HG03354 (cell line): Measurements from ENCODE around the gene HSPA12A.
A peak's percentile ranks its signal among the peaks of the same experiment; 100 is the strongest.

Experiments
- ATAC-seq: cut with Tn5 transposase; IDR thresholded peaks from one replicate; pipeline ENCODE4 v1.9.1; 2021; ENCODE audit warnings: mild to moderate bottlenecking; ENCODE audit not compliant: unreplicated experiment, poor library complexity, severe bottlenecking

HSPA12A gene

GRCh38 chr10:116654816-116655215, 87.5 kb downstream of the HSPA12A start:
- peak; percentile 78 for ATAC-seq

GRCh38 chr10:116653885-116654284, 88.5 kb downstream of the HSPA12A start:
- ATAC-seq: no peak

- no peak for ATAC-seq
Measured at GRCh38 chr10:116648903-116649302, 93.5 kb downstream of the HSPA12A start.

- no peak for ATAC-seq
Measured at GRCh38 chr10:116646502-116646901, 95.9 kb downstream of the HSPA12A start.

GRCh38 chr10:116637830-116638229, 104.5 kb downstream of the HSPA12A start:
- no peak for ATAC-seq

GRCh38 chr10:116636976-116637375, 105.4 kb downstream of the HSPA12A start:
- no peak for ATAC-seq

GRCh38 chr10:116636385-116636784, 106.0 kb downstream of the HSPA12A start:
- ATAC-seq: no peak

- ATAC-seq: no peak
Measured at GRCh38 chr10:116634126-116634975, 108.0 kb downstream of the HSPA12A start.

- no peak for ATAC-seq
Measured at GRCh38 chr10:116633216-116633600, 109.2 kb downstream of the HSPA12A start.

GRCh38 chr10:116632596-116633215, 109.7 kb downstream of the HSPA12A start:
- ATAC-seq: no peak

GRCh38 chr10:116631871-116632295, 110.5 kb downstream of the HSPA12A start:
- no peak for ATAC-seq

GRCh38 chr10:116630020-116630419, 112.3 kb downstream of the HSPA12A start:
- no peak for ATAC-seq

GRCh38 chr10:116629340-116629739, 113.0 kb downstream of the HSPA12A start:
- no peak for ATAC-seq

GRCh38 chr10:116627386-116627933, 114.9 kb downstream of the HSPA12A start:
- ATAC-seq: no peak

- no peak for ATAC-seq
Measured at GRCh38 chr10:116626815-116627214, 115.6 kb downstream of the HSPA12A start.

- no peak for ATAC-seq
Measured at GRCh38 chr10:116625845-116626244, 116.5 kb downstream of the HSPA12A start.

GRCh38 chr10:116621934-116622655, 120.3 kb downstream of the HSPA12A start:
- no peak for ATAC-seq

- ATAC-seq: no peak
Measured at GRCh38 chr10:116621476-116621875, 120.9 kb downstream of the HSPA12A start.
